HCT116 (cell line): Measurements from ENCODE around the gene MIA2. TPM values are rescaled to one million over a fixed set of nuclear protein-coding genes. Genes with fewer than 3 reads are reported as not detected.

Source experiments
- ATAC-seq: fragments of 200-7000 bp; cut with Tn5 transposase; 2 replicates; pipeline ENCODE4 v1.9.1; 2020; ENCODE audit warnings: mild to moderate bottlenecking, moderate library complexity
- BruUV-seq: library from RNA; stranded (reverse); fragments of 400-500 nt; replicated peaks from 2 replicates; lab custom pipeline; 2021; lab: Mats Ljungman, UMichigan
- CTCF ChIA-PET: fragments of 300-600 bp; sonication (Branson Sonifier 250); formaldehyde crosslinking; loops from one replicate; lab custom pipeline; 2021; ENCODE audit warnings: antibody characterized with exemption; lab: Charles Lee
- POLR2A ChIA-PET: fragments of 300-600, 350-600 bp; sonication (Branson Sonifier 250); formaldehyde crosslinking; loops from one replicate; lab custom pipeline; 2021; ENCODE audit warnings: antibody characterized with exemption; lab: Charles Lee
- RAD21 ChIA-PET, 2 experiments: fragments of 300-600 bp; sonication (Branson Sonifier 250); formaldehyde crosslinking; loops; one replicate each; lab custom pipeline; 2023; ENCODE audit warnings: low total read pairs in 2 of 2; ENCODE audit not compliant: uncharacterized antibody in 2 of 2, unreplicated experiment in 2 of 2, low non-redundant PET in 1 of 2; lab: Charles Lee
- DNase-seq: peaks from one replicate; pipeline ENCODE4 v3.0.0-alpha.2; 2010; ENCODE audit warnings: low read depth, low spot score
- H2AFZ ChIP-seq: fragments of 200-600 bp; shearing (Covaris generic), sonication (generic); 2 replicates; pipeline ENCODE4 v1.6.1; 2017; ENCODE audit warnings: low read depth, mixed run types, mixed read lengths, antibody characterized with exemption, low read length; ENCODE audit not compliant: poor library complexity, severe bottlenecking
- H3K27ac ChIP-seq: 2 replicates; pipeline ENCODE4 v1.5.1; 2012; ENCODE audit warnings: low read depth, low read length
- H3K27me3 ChIP-seq: fragments of 200-600 bp; sonication (generic); 2 replicates; pipeline ENCODE4 v1.6.1; 2016; ENCODE audit warnings: mixed run types, low read length, mixed read lengths; ENCODE audit not compliant: insufficient read depth
- H3K36me3 ChIP-seq, 2 experiments: fragments of 200-500 bp in 1 of 2; fragments of 200-600 bp in 1 of 2; sonication (Bioruptor generic) in 1 of 2; sonication (generic) in 1 of 2; 2 replicates each; pipeline versions ENCODE4 v1.5.1 to v1.6.1; 2014 to 2016; ENCODE audit warnings: low read length in 2 of 2, inconsistent platforms in 1 of 2, mixed read lengths in 1 of 2, mixed run types in 1 of 2; ENCODE audit not compliant: insufficient read depth in 2 of 2, control insufficient read depth in 1 of 2
- H3K4me1 ChIP-seq, 2 experiments: fragments of 200-600 bp in 1 of 2; sonication (generic) in 1 of 2; 2 replicates each; pipeline versions ENCODE4 v1.5.1 to v1.6.1; 2012 to 2017; ENCODE audit warnings: low read length in 2 of 2, inconsistent platforms in 1 of 2, mild to moderate bottlenecking in 1 of 2, mixed read lengths in 1 of 2, mixed run types in 1 of 2, moderate library complexity in 1 of 2; ENCODE audit not compliant: insufficient read depth in 2 of 2, control insufficient read depth in 1 of 2
- H3K4me2 ChIP-seq: fragments of 200-600 bp; sonication (generic); 2 replicates; pipeline ENCODE4 v1.6.1; 2017; ENCODE audit warnings: mixed run types, low read length, mixed read lengths
- H3K4me3 ChIP-seq, 2 experiments: fragments of 200-600 bp in 1 of 2; sonication (generic) in 1 of 2; replicated peaks in 1 of 2; 2 replicates each; pipeline ENCODE4 v1.5.1; 2011 to 2016; ENCODE audit warnings: low read length in 2 of 2, control low read depth in 1 of 2, low read depth in 1 of 2, mild to moderate bottlenecking in 1 of 2, mixed read lengths in 1 of 2, mixed run types in 1 of 2
- H3K79me2 ChIP-seq: fragments of 200-600 bp; sonication (generic); 2 replicates; pipeline ENCODE4 v1.6.1; 2017; ENCODE audit warnings: mild to moderate bottlenecking, mixed run types, low read length, moderate library complexity, mixed read lengths; ENCODE audit not compliant: insufficient read depth
- H3K9ac ChIP-seq: fragments of 200-600 bp; sonication (generic); 2 replicates; pipeline ENCODE4 v1.6.1; 2016; ENCODE audit warnings: low read length, mixed read lengths
- H3K9me2 ChIP-seq: fragments of 200-600 bp; sonication (generic), shearing (Covaris generic); 2 replicates; pipeline ENCODE4 v1.6.1; 2017; ENCODE audit warnings: mixed run types, mild to moderate bottlenecking, moderate library complexity; ENCODE audit not compliant: insufficient read depth
- H3K9me3 ChIP-seq, 2 experiments: fragments of 200-500 bp in 1 of 2; fragments of 200-600 bp in 1 of 2; sonication (Bioruptor generic) in 1 of 2; sonication (generic) in 1 of 2; 2 replicates each; pipeline ENCODE4 v1.6.1; 2014 to 2017; ENCODE audit warnings: low read length in 2 of 2, mixed read lengths in 2 of 2, inconsistent platforms in 1 of 2, low read depth in 1 of 2, mild to moderate bottlenecking in 1 of 2, mixed run types in 1 of 2, moderate library complexity in 1 of 2; ENCODE audit not compliant: control insufficient read depth in 1 of 2, insufficient read depth in 1 of 2
- H4K20me1 ChIP-seq: fragments of 200-600 bp; sonication (generic), shearing (Covaris generic); 2 replicates; pipeline ENCODE4 v1.6.1; 2017; ENCODE audit warnings: mixed run types, mild to moderate bottlenecking, moderate library complexity; ENCODE audit not compliant: insufficient read depth
- ATF3 ChIP-seq: IDR thresholded peaks from 2 replicates; pipeline ENCODE4 v1.6.1; 2012
- CBX3 ChIP-seq: IDR thresholded peaks from 2 replicates; pipeline ENCODE4 v1.6.1; 2012; ENCODE audit warnings: low read depth
- CEBPB ChIP-seq: IDR thresholded peaks from 2 replicates; pipeline ENCODE4 v1.6.1; 2012; ENCODE audit warnings: low read depth
- EZH2 ChIP-seq: fragments of 200-600 bp; sonication (generic); IDR thresholded peaks from 2 replicates; pipeline ENCODE4 v1.6.1; 2017; ENCODE audit warnings: antibody characterized with exemption, mixed run types
- EZH2phosphoT487 ChIP-seq: fragments of 200-600 bp; IDR thresholded peaks from 2 replicates; pipeline ENCODE4 v1.6.1; 2018; ENCODE audit warnings: antibody characterized with exemption, borderline replicate concordance
- JUND ChIP-seq: IDR thresholded peaks from 2 replicates; pipeline ENCODE4 v1.6.1; 2012
- RAD21 ChIP-seq: IDR thresholded peaks from 2 replicates; pipeline ENCODE4 v1.6.1; 2012; ENCODE audit warnings: low read depth, mild to moderate bottlenecking
- SIN3A ChIP-seq: IDR thresholded peaks from 2 replicates; pipeline ENCODE4 v1.6.1; 2012; ENCODE audit warnings: low read depth
- YY1 ChIP-seq: IDR thresholded peaks from 2 replicates; pipeline ENCODE4 v1.6.1; 2011; ENCODE audit warnings: low read length, low read depth, moderate library complexity, mild to moderate bottlenecking; ENCODE audit not compliant: insufficient replicate concordance; ENCODE audit errors: extremely low read depth
- intact Hi-C: fragments of 100-400 bp; cut with micrococcal nuclease; formaldehyde crosslinking; loops from 2 replicates; pipeline ENCODE4 v1.10.0; 2022
- total RNA-seq: library from RNA; stranded (reverse); gene quantifications from one replicate; pipeline ENCODE4 v1.2.1, GENCODE V29; 2021; ENCODE audit not compliant: unreplicated experiment
- TF ChIP-seq, protein P1 (sequence below): IDR thresholded peaks from 2 replicates; pipeline ENCODE4 v1.6.1; 2011; ENCODE audit warnings: mild to moderate bottlenecking, low read length, moderate library complexity; ENCODE audit not compliant: insufficient replicate concordance; ENCODE audit errors: extremely low read depth
- TF ChIP-seq, protein P2 (sequence below): IDR thresholded peaks from 2 replicates; pipeline ENCODE4 v1.6.1; 2012; ENCODE audit warnings: low read depth
- TF ChIP-seq, protein P3 (sequence below), 3 experiments: fragments of 200-600 bp in 1 of 3; sonication (generic) in 1 of 3; IDR thresholded peaks in 2 of 3; conservative IDR thresholded peaks in 1 of 3; 2 replicates each; pipeline ENCODE4 v1.5.1; 2012 to 2017; ENCODE audit warnings: low read depth in 2 of 3, low read length in 2 of 3, antibody characterized with exemption in 1 of 3, borderline replicate concordance in 1 of 3, control low read depth in 1 of 3, mild to moderate bottlenecking in 1 of 3, mixed read lengths in 1 of 3, mixed run types in 1 of 3, moderate library complexity in 1 of 3; ENCODE audit not compliant: insufficient read depth in 1 of 3

MIA2 gene
- total RNA-seq, 1 experiment from 2014 or later: 31.1 TPM

DNA sequence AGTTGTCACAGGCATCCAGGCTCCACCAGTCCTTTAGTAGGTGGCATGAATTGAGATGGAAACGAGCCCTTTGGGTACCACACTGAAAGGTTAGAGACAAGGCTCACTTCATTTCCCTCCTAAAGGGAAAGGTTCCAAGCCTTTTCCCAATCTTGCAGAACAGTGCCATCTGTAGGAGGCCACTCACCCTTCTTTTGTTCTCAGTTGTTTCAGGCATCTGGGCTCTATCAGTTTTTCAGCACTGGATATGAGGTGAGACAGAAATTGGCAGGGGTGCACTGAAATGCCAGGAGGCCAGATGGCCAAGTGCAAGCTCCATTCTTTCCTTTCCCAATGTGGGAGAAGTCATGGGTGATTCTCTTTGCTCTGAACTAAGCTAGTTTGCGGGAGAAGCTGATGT lies 183.3 kb downstream of the MIA2 start:
- POLR2A ChIA-PET: no interaction called here
- DNase-seq: peak; percentile 6
- Histone ChIP-seq H3K36me3 (no peaks in the 10 kb centered on the region), H3K4me1 (no peaks in the 10 kb centered on the region), H3K4me2 (no peak overlapping the region), H2AFZ (no peak overlapping the region)
- CTCF ChIA-PET: interaction anchor here (0.7 kb wide), 1 partner anchor 9 kb away, joined by 4 read pairs; no protein-coding TSS in a partner anchor
- RAD21 ChIA-PET: no interaction called here
- intact Hi-C loops: loop anchor here (5.0 kb wide), 1 partner anchor 185 kb away; the partner anchor contains the start of gene MIA2
- TF ChIP-seq YY1: no peak
- TF ChIP-seq, protein P1, sequence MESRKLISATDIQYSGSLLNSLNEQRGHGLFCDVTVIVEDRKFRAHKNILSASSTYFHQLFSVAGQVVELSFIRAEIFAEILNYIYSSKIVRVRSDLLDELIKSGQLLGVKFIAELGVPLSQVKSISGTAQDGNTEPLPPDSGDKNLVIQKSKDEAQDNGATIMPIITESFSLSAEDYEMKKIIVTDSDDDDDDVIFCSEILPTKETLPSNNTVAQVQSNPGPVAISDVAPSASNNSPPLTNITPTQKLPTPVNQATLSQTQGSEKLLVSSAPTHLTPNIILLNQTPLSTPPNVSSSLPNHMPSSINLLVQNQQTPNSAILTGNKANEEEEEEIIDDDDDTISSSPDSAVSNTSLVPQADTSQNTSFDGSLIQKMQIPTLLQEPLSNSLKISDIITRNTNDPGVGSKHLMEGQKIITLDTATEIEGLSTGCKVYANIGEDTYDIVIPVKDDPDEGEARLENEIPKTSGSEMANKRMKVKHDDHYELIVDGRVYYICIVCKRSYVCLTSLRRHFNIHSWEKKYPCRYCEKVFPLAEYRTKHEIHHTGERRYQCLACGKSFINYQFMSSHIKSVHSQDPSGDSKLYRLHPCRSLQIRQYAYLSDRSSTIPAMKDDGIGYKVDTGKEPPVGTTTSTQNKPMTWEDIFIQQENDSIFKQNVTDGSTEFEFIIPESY: no peak
- TF ChIP-seq SIN3A: no peak
- no peak for TF ChIP-seq EZH2phosphoT487
- TF ChIP-seq, protein P2, sequence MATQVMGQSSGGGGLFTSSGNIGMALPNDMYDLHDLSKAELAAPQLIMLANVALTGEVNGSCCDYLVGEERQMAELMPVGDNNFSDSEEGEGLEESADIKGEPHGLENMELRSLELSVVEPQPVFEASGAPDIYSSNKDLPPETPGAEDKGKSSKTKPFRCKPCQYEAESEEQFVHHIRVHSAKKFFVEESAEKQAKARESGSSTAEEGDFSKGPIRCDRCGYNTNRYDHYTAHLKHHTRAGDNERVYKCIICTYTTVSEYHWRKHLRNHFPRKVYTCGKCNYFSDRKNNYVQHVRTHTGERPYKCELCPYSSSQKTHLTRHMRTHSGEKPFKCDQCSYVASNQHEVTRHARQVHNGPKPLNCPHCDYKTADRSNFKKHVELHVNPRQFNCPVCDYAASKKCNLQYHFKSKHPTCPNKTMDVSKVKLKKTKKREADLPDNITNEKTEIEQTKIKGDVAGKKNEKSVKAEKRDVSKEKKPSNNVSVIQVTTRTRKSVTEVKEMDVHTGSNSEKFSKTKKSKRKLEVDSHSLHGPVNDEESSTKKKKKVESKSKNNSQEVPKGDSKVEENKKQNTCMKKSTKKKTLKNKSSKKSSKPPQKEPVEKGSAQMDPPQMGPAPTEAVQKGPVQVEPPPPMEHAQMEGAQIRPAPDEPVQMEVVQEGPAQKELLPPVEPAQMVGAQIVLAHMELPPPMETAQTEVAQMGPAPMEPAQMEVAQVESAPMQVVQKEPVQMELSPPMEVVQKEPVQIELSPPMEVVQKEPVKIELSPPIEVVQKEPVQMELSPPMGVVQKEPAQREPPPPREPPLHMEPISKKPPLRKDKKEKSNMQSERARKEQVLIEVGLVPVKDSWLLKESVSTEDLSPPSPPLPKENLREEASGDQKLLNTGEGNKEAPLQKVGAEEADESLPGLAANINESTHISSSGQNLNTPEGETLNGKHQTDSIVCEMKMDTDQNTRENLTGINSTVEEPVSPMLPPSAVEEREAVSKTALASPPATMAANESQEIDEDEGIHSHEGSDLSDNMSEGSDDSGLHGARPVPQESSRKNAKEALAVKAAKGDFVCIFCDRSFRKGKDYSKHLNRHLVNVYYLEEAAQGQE: no peak
- TF ChIP-seq RAD21: peak; percentile 54
- TF ChIP-seq, protein P3, sequence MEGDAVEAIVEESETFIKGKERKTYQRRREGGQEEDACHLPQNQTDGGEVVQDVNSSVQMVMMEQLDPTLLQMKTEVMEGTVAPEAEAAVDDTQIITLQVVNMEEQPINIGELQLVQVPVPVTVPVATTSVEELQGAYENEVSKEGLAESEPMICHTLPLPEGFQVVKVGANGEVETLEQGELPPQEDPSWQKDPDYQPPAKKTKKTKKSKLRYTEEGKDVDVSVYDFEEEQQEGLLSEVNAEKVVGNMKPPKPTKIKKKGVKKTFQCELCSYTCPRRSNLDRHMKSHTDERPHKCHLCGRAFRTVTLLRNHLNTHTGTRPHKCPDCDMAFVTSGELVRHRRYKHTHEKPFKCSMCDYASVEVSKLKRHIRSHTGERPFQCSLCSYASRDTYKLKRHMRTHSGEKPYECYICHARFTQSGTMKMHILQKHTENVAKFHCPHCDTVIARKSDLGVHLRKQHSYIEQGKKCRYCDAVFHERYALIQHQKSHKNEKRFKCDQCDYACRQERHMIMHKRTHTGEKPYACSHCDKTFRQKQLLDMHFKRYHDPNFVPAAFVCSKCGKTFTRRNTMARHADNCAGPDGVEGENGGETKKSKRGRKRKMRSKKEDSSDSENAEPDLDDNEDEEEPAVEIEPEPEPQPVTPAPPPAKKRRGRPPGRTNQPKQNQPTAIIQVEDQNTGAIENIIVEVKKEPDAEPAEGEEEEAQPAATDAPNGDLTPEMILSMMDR (IDR thresholded peaks at IDR 0.05 in 2 of 3, conservative IDR thresholded peaks at IDR 0.05 in 1 of 3; ENCODE audit: borderline replicate concordance in 1 of 3, insufficient read depth in 1 of 3, low read depth in 2 of 3, low read length in 2 of 3): peak; percentile 22 to 48 (median 44); a peak in 5 of 6 replicates
- TF ChIP-seq EZH2: no peak
- no peak for TF ChIP-seq CEBPB
- TF ChIP-seq CBX3: no peak
- TF ChIP-seq JUND: no peak
- TF ChIP-seq ATF3: no peak
- TF ChIP-seq, all 23 proteins: peak for 2
- Histone ChIP-seq H3K27me3 (no peaks in the 10 kb centered on the region), H3K27ac (no peak overlapping the region), H4K20me1 (no peaks in the 10 kb centered on the region), H3K9me3 (0 out of 4 replicates have a peak, but pooled peaks cover 0 to 6% of the 10 kb centered on the region in 2 experiments), H3K4me3 (no peak overlapping the region), H3K9ac (no peak overlapping the region), H3K9me2 (no peaks in the 10 kb centered on the region), H3K79me2 (peaks cover 5% of the 10 kb centered on the region; the same call in 1 of the 2 replicates)
- peak; percentile 74 for ATAC-seq
- BruUV-seq: no TSS peak
